ENCODE data around the gene GOLGA1.

GOLGA1 gene

DNA sequence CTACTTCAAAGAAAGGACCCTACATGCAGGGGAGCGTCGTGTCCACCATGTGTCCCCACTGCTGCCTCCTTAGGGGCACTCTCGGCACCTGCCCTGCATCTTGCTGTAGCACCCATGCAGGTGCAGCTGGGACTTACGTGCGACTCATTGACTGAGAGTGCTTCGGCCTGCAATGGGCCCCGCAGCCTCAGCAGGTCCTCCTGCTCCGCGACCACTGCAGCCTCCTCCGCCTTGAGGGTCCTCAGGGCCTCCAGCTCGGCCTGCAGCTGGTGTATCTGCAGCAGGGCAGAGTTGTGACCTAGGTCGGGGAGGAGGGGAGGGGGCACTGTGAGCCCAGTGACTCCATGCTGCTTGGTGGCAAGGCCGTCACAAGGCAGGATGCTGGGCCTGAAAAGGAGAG is 51.9 kb downstream of the GOLGA1 start:
- TF ChIP-seq ZFX (IDR thresholded peaks at IDR 0.05; ENCODE audit: borderline replicate concordance), result no peak
- TF ChIP-seq, protein P1, sequence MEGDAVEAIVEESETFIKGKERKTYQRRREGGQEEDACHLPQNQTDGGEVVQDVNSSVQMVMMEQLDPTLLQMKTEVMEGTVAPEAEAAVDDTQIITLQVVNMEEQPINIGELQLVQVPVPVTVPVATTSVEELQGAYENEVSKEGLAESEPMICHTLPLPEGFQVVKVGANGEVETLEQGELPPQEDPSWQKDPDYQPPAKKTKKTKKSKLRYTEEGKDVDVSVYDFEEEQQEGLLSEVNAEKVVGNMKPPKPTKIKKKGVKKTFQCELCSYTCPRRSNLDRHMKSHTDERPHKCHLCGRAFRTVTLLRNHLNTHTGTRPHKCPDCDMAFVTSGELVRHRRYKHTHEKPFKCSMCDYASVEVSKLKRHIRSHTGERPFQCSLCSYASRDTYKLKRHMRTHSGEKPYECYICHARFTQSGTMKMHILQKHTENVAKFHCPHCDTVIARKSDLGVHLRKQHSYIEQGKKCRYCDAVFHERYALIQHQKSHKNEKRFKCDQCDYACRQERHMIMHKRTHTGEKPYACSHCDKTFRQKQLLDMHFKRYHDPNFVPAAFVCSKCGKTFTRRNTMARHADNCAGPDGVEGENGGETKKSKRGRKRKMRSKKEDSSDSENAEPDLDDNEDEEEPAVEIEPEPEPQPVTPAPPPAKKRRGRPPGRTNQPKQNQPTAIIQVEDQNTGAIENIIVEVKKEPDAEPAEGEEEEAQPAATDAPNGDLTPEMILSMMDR (IDR thresholded peaks at IDR 0.05), result no peak
- H3K27ac ChIP-seq, result no peak overlapping the region

DNA sequence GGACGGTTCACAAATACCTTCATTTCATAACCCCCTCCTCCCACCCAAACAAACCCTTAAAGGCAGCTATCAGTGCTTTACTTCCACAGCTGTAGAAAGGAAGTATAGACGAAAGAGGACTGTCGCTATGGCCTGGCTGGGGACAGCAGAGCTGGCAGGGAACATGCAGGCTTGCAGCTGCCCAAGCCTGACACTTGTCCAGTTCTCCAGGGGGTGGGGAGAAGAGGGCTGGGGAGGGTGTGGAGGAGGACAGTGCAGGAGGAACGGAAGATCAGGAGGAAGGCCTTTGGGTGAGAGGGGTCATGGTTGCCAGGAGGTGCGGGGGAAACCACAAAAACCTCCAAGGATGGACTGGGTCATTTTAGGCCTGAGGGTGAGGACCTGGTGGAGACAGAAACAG is 53.1 kb downstream of the GOLGA1 start:
- no peak for TF ChIP-seq ZFX (IDR thresholded peaks at IDR 0.05; ENCODE audit: borderline replicate concordance)
- TF ChIP-seq, protein P1 (IDR thresholded peaks at IDR 0.05), result no peak
- no peak overlapping the region for H3K27ac ChIP-seq

DNA sequence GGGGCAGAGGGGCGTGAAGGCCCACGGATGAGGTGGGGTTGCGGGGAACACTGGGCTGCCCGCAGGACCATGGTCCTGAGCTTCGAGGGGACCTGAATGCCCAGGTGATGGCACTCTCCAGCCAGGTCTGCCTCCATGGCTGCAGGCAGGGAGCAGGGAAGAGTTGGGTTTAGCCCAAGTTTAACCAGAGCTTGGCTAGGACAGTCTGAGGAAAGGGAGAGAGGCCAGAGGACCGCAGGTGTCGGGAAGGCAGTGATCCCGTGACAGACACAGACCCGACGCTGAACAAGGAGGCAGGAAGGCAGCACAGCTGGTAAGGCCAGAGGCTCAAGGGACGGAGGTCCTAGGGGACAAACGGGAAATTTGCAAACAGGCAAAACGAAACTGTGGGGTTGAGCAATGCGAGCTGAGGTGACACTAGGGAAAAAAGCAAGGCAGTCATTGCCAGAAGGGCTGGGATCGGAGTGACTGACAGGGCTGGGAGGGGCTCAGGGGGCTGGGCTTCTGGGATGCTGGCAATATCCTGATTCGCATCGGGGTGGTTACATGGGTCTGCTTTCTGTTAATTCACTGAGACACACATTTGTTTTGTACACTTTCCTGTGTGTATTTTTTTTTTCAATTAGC is 53.9 kb downstream of the GOLGA1 start:
- no peak overlapping the region for H3K27ac ChIP-seq
- TF ChIP-seq, protein P1 (IDR thresholded peaks at IDR 0.05), result no peak
- no peak for TF ChIP-seq ZFX (IDR thresholded peaks at IDR 0.05; ENCODE audit: borderline replicate concordance)

DNA sequence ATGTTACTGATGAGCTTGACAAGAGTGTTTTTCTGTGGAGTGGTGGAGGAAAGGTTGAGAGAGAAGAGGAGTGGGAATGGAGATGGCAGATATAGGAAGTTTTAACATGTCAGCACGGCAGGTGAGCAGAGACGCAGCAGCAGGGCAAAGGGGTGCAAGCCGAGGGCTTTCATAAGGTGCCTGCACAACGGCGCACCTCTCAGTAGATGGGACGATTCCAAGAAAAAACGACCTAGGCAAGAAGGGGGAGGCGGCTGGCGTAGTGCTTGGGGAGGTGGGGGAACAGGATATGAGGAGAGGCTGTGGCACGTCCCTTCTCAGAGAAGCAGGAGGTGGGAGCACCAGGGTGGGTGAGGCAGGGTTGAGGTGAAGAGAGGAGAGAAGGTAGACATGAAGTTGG is 54.4 kb downstream of the GOLGA1 start:
- TF ChIP-seq, protein P1 (IDR thresholded peaks at IDR 0.05), result no peak
- no peak for TF ChIP-seq ZFX (IDR thresholded peaks at IDR 0.05; ENCODE audit: borderline replicate concordance)
- no peak overlapping the region for H3K27ac ChIP-seq

DNA sequence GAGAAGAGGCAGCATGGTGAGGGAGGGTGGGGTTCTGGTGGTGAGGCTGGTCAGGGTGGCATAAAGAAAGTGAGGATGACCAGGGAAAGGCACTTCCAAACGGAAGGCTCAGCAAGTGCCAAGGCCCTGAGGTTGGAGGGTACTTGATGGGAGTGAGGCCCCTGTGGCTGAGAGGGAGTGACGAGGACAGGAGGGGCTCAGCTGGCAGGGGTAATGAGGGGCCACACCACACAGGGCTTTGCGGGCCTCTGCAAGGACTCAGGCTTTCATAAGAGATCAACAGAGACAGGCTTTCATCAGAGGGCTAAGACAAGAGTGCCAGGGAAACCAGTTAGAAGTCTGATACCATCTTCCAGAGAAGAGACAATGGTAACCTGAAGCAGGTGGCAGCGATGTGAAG is 55.3 kb downstream of the GOLGA1 start:
- TF ChIP-seq, protein P1 (IDR thresholded peaks at IDR 0.05), result no peak
- TF ChIP-seq ZFX (IDR thresholded peaks at IDR 0.05; ENCODE audit: borderline replicate concordance), result no peak
- H3K27ac ChIP-seq, result no peak overlapping the region

DNA sequence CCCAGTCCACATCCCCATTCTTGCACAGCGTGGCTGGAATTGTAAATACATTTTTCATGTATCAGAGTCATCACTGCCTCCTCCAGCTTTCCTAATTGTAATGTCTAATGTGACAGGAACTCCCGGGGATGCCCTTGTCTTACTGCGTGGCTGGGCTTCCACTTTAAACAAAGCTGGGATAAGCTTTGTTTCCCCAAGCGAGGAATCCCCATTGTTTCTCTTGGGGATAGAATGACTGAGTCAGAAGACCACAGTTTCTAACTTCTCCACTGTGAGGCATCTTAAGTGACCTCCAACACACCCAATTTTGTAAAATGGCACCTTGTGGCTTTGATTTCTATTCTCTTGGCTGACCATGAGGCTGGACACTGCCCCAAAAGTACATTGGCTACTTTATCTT is 56.5 kb downstream of the GOLGA1 start:
- TF ChIP-seq, protein P1 (IDR thresholded peaks at IDR 0.05), result no peak
- TF ChIP-seq ZFX (IDR thresholded peaks at IDR 0.05; ENCODE audit: borderline replicate concordance), result no peak
- no peak overlapping the region for H3K27ac ChIP-seq

DNA sequence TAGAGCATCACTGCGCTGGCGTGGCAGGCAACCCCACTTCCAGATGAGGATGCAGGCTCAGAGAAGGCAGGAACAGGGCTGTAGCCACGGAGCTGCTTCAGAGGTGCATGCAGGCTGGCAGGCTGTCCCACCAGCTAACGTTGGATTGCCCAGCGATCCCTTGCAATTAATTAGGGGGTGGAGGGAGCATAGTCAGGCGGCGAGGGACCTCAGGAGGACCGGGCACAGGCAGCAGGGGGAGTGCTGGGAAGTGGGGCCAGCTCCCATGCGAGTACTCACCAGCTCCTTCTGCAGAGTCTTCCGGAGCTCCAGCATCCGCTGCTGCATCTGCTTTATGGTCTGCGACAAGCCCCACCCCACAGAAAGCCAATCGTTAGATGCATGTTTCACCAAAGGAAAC is 58.7 kb downstream of the GOLGA1 start:
- no peak overlapping the region for H3K27ac ChIP-seq
- TF ChIP-seq, protein P1 (IDR thresholded peaks at IDR 0.05), result no peak
- TF ChIP-seq ZFX (IDR thresholded peaks at IDR 0.05; ENCODE audit: borderline replicate concordance), result no peak

Measured in 22Rv1 (cell line).